SH-SY5Y (cell line): ENCODE measurements around the gene AMPD1.

Source experiments
- GATA2 ChIP-seq: IDR thresholded peaks from 2 replicates; pipeline ENCODE4 v1.6.1; 2011; ENCODE audit warnings: mild to moderate bottlenecking, low read depth, low read length
- GATA3 ChIP-seq: IDR thresholded peaks from 2 replicates; pipeline ENCODE4 v1.6.1; 2011; ENCODE audit warnings: low read depth, mild to moderate bottlenecking, low read length, moderate library complexity

DNA sequence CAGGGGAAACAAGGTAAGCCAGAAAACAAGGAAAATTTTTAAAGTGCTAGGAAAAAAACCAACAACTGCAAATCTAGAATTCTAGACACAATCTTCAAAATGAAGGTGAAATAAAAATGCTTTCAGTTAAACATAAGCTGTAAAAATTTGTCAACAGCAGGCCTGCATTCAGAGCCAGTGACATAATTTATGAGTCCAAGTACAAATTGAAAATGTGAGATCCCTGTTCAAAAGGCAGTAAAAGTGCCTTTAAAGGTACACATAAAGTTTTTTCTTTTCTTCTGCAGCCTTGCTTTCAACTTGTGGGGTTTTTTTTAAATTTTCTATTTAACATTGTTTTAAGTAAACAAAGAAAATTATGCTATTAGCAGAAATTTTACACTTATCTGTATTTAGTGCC, 62.9 kb downstream of the AMPD1 start:
- TF ChIP-seq GATA2 (no peak), GATA3 (no peak)
